HCT116 (cell line): ENCODE measurements around the gene CCBE1. TPM values are rescaled to one million over a fixed set of nuclear protein-coding genes. Genes with fewer than 3 reads are reported as not detected.
A peak's percentile ranks its signal among the peaks of the same experiment; 100 is the strongest.

ENCODE experiments used
- ATAC-seq: fragments of 200-7000 bp; cut with Tn5 transposase; 2 replicates; pipeline ENCODE4 v1.9.1; 2020; ENCODE audit warnings: mild to moderate bottlenecking, moderate library complexity
- BruUV-seq: library from RNA; stranded (reverse); fragments of 400-500 nt; replicated peaks from 2 replicates; lab custom pipeline; 2021; lab: Mats Ljungman, UMichigan
- CTCF ChIA-PET: fragments of 300-600 bp; sonication (Branson Sonifier 250); formaldehyde crosslinking; loops from one replicate; lab custom pipeline; 2021; ENCODE audit warnings: antibody characterized with exemption; lab: Charles Lee
- POLR2A ChIA-PET: fragments of 300-600, 350-600 bp; sonication (Branson Sonifier 250); formaldehyde crosslinking; loops from one replicate; lab custom pipeline; 2021; ENCODE audit warnings: antibody characterized with exemption; lab: Charles Lee
- RAD21 ChIA-PET, 2 experiments: fragments of 300-600 bp; sonication (Branson Sonifier 250); formaldehyde crosslinking; loops; one replicate each; lab custom pipeline; 2023; ENCODE audit warnings: low total read pairs in 2 of 2; ENCODE audit not compliant: uncharacterized antibody in 2 of 2, unreplicated experiment in 2 of 2, low non-redundant PET in 1 of 2; lab: Charles Lee
- DNase-seq: peaks from one replicate; pipeline ENCODE4 v3.0.0-alpha.2; 2010; ENCODE audit warnings: low read depth, low spot score
- H2AFZ ChIP-seq: fragments of 200-600 bp; shearing (Covaris generic), sonication (generic); 2 replicates; pipeline ENCODE4 v1.6.1; 2017; ENCODE audit warnings: low read depth, mixed run types, mixed read lengths, antibody characterized with exemption, low read length; ENCODE audit not compliant: poor library complexity, severe bottlenecking
- H3K27ac ChIP-seq: 2 replicates; pipeline ENCODE4 v1.5.1; 2012; ENCODE audit warnings: low read depth, low read length
- H3K27me3 ChIP-seq: fragments of 200-600 bp; sonication (generic); 2 replicates; pipeline ENCODE4 v1.6.1; 2016; ENCODE audit warnings: mixed run types, low read length, mixed read lengths; ENCODE audit not compliant: insufficient read depth
- H3K36me3 ChIP-seq, 2 experiments: fragments of 200-500 bp in 1 of 2; fragments of 200-600 bp in 1 of 2; sonication (Bioruptor generic) in 1 of 2; sonication (generic) in 1 of 2; 2 replicates each; pipeline versions ENCODE4 v1.5.1 to v1.6.1; 2014 to 2016; ENCODE audit warnings: low read length in 2 of 2, inconsistent platforms in 1 of 2, mixed read lengths in 1 of 2, mixed run types in 1 of 2; ENCODE audit not compliant: insufficient read depth in 2 of 2, control insufficient read depth in 1 of 2
- H3K4me1 ChIP-seq, 2 experiments: fragments of 200-600 bp in 1 of 2; sonication (generic) in 1 of 2; 2 replicates each; pipeline versions ENCODE4 v1.5.1 to v1.6.1; 2012 to 2017; ENCODE audit warnings: low read length in 2 of 2, inconsistent platforms in 1 of 2, mild to moderate bottlenecking in 1 of 2, mixed read lengths in 1 of 2, mixed run types in 1 of 2, moderate library complexity in 1 of 2; ENCODE audit not compliant: insufficient read depth in 2 of 2, control insufficient read depth in 1 of 2
- H3K4me2 ChIP-seq: fragments of 200-600 bp; sonication (generic); 2 replicates; pipeline ENCODE4 v1.6.1; 2017; ENCODE audit warnings: mixed run types, low read length, mixed read lengths
- H3K4me3 ChIP-seq, 2 experiments: fragments of 200-600 bp in 1 of 2; sonication (generic) in 1 of 2; replicated peaks in 1 of 2; 2 replicates each; pipeline ENCODE4 v1.5.1; 2011 to 2016; ENCODE audit warnings: low read length in 2 of 2, control low read depth in 1 of 2, low read depth in 1 of 2, mild to moderate bottlenecking in 1 of 2, mixed read lengths in 1 of 2, mixed run types in 1 of 2
- H3K79me2 ChIP-seq: fragments of 200-600 bp; sonication (generic); 2 replicates; pipeline ENCODE4 v1.6.1; 2017; ENCODE audit warnings: mild to moderate bottlenecking, mixed run types, low read length, moderate library complexity, mixed read lengths; ENCODE audit not compliant: insufficient read depth
- H3K9ac ChIP-seq: fragments of 200-600 bp; sonication (generic); 2 replicates; pipeline ENCODE4 v1.6.1; 2016; ENCODE audit warnings: low read length, mixed read lengths
- H3K9me2 ChIP-seq: fragments of 200-600 bp; sonication (generic), shearing (Covaris generic); 2 replicates; pipeline ENCODE4 v1.6.1; 2017; ENCODE audit warnings: mixed run types, mild to moderate bottlenecking, moderate library complexity; ENCODE audit not compliant: insufficient read depth
- H3K9me3 ChIP-seq, 2 experiments: fragments of 200-500 bp in 1 of 2; fragments of 200-600 bp in 1 of 2; sonication (Bioruptor generic) in 1 of 2; sonication (generic) in 1 of 2; 2 replicates each; pipeline ENCODE4 v1.6.1; 2014 to 2017; ENCODE audit warnings: low read length in 2 of 2, mixed read lengths in 2 of 2, inconsistent platforms in 1 of 2, low read depth in 1 of 2, mild to moderate bottlenecking in 1 of 2, mixed run types in 1 of 2, moderate library complexity in 1 of 2; ENCODE audit not compliant: control insufficient read depth in 1 of 2, insufficient read depth in 1 of 2
- H4K20me1 ChIP-seq: fragments of 200-600 bp; sonication (generic), shearing (Covaris generic); 2 replicates; pipeline ENCODE4 v1.6.1; 2017; ENCODE audit warnings: mixed run types, mild to moderate bottlenecking, moderate library complexity; ENCODE audit not compliant: insufficient read depth
- CBX3 ChIP-seq: IDR thresholded peaks from 2 replicates; pipeline ENCODE4 v1.6.1; 2012; ENCODE audit warnings: low read depth
- EGR1 ChIP-seq: IDR thresholded peaks from 2 replicates; pipeline ENCODE4 v1.6.1; 2012; ENCODE audit warnings: low read depth
- ELF1 ChIP-seq: IDR thresholded peaks from 2 replicates; pipeline ENCODE4 v1.6.1; 2012; ENCODE audit warnings: low read depth, borderline replicate concordance
- EZH2phosphoT487 ChIP-seq: fragments of 200-600 bp; IDR thresholded peaks from 2 replicates; pipeline ENCODE4 v1.6.1; 2018; ENCODE audit warnings: antibody characterized with exemption, borderline replicate concordance
- RAD21 ChIP-seq: IDR thresholded peaks from 2 replicates; pipeline ENCODE4 v1.6.1; 2012; ENCODE audit warnings: low read depth, mild to moderate bottlenecking
- SIN3A ChIP-seq: IDR thresholded peaks from 2 replicates; pipeline ENCODE4 v1.6.1; 2012; ENCODE audit warnings: low read depth
- YY1 ChIP-seq: IDR thresholded peaks from 2 replicates; pipeline ENCODE4 v1.6.1; 2011; ENCODE audit warnings: low read length, low read depth, moderate library complexity, mild to moderate bottlenecking; ENCODE audit not compliant: insufficient replicate concordance; ENCODE audit errors: extremely low read depth
- intact Hi-C: fragments of 100-400 bp; cut with micrococcal nuclease; formaldehyde crosslinking; loops from 2 replicates; pipeline ENCODE4 v1.10.0; 2022
- total RNA-seq: library from RNA; stranded (reverse); gene quantifications from one replicate; pipeline ENCODE4 v1.2.1, GENCODE V29; 2021; ENCODE audit not compliant: unreplicated experiment
- TF ChIP-seq, protein P1 (sequence below): IDR thresholded peaks from 2 replicates; pipeline ENCODE4 v1.6.1; 2012; ENCODE audit warnings: low read depth
- TF ChIP-seq, protein P2 (sequence below): IDR thresholded peaks from 2 replicates; pipeline ENCODE4 v1.6.1; 2011; ENCODE audit warnings: mild to moderate bottlenecking, low read length, moderate library complexity; ENCODE audit not compliant: insufficient replicate concordance; ENCODE audit errors: extremely low read depth

The CCBE1 gene
- total RNA-seq, 1 experiment from 2014 or later: 0.84 TPM

DNA sequence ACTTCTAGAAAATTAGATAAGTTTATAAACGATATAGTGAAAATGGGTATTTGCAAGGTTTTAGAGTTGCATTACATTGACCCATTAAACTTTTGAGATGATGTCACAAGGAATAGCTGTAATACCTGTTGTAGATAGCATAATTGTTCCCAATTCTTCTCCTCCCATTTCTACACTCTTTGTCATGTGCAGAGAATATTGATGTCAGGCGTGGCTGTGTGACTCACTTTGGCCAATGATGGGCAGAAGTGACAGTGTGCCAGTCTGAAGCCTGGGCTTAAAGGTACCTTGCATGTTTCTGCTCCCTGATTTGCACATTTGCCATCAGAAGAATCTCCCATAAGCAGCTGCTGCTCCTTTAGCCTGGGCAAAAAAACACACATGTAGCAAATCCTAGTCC lies 26.9 kb upstream of the CCBE1 start:
- no peak for TF ChIP-seq SIN3A
- TF ChIP-seq ELF1: no peak
- TF ChIP-seq, protein P1, sequence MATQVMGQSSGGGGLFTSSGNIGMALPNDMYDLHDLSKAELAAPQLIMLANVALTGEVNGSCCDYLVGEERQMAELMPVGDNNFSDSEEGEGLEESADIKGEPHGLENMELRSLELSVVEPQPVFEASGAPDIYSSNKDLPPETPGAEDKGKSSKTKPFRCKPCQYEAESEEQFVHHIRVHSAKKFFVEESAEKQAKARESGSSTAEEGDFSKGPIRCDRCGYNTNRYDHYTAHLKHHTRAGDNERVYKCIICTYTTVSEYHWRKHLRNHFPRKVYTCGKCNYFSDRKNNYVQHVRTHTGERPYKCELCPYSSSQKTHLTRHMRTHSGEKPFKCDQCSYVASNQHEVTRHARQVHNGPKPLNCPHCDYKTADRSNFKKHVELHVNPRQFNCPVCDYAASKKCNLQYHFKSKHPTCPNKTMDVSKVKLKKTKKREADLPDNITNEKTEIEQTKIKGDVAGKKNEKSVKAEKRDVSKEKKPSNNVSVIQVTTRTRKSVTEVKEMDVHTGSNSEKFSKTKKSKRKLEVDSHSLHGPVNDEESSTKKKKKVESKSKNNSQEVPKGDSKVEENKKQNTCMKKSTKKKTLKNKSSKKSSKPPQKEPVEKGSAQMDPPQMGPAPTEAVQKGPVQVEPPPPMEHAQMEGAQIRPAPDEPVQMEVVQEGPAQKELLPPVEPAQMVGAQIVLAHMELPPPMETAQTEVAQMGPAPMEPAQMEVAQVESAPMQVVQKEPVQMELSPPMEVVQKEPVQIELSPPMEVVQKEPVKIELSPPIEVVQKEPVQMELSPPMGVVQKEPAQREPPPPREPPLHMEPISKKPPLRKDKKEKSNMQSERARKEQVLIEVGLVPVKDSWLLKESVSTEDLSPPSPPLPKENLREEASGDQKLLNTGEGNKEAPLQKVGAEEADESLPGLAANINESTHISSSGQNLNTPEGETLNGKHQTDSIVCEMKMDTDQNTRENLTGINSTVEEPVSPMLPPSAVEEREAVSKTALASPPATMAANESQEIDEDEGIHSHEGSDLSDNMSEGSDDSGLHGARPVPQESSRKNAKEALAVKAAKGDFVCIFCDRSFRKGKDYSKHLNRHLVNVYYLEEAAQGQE: no peak
- TF ChIP-seq EGR1: no peak
- TF ChIP-seq CBX3: no peak
- TF ChIP-seq YY1: no peak
- no peak for TF ChIP-seq EZH2phosphoT487
- TF ChIP-seq RAD21: no peak
- TF ChIP-seq, protein P2, sequence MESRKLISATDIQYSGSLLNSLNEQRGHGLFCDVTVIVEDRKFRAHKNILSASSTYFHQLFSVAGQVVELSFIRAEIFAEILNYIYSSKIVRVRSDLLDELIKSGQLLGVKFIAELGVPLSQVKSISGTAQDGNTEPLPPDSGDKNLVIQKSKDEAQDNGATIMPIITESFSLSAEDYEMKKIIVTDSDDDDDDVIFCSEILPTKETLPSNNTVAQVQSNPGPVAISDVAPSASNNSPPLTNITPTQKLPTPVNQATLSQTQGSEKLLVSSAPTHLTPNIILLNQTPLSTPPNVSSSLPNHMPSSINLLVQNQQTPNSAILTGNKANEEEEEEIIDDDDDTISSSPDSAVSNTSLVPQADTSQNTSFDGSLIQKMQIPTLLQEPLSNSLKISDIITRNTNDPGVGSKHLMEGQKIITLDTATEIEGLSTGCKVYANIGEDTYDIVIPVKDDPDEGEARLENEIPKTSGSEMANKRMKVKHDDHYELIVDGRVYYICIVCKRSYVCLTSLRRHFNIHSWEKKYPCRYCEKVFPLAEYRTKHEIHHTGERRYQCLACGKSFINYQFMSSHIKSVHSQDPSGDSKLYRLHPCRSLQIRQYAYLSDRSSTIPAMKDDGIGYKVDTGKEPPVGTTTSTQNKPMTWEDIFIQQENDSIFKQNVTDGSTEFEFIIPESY: no peak
- TF ChIP-seq, all 23 proteins: peak for 0
- Histone ChIP-seq H3K9me2 (no peaks in the 10 kb centered on the region), H3K27me3 (peaks cover 4% of the 10 kb centered on the region; the same call in 1 of the 2 replicates), H3K9me3 (no peaks in the 10 kb centered on the region), H3K79me2 (no peaks in the 10 kb centered on the region), H3K4me2 (no peak overlapping the region), H3K4me1 (peaks cover 0 to 5% of the 10 kb centered on the region in 2 experiments; a peak in 1 of 4 replicates), H3K36me3 (no peaks in the 10 kb centered on the region), H4K20me1 (no peaks in the 10 kb centered on the region), H3K4me3 (no peak overlapping the region), H3K27ac (no peak overlapping the region), H2AFZ (no peak overlapping the region), H3K9ac (no peak overlapping the region)
- ATAC-seq (peak; percentile 57), DNase-seq (no peak)
- ChIA-PET RAD21 (no interaction called here), CTCF (interaction anchor here (1.5 kb wide), 1 partner anchor 27 kb away, joined by 6 read pairs; the partner anchor contains the start of gene CCBE1), POLR2A (no interaction called here)
- intact Hi-C loops: no loop called here
- BruUV-seq: no TSS peak
